Retinal pigment epithelial cell (primary cell): ENCODE results near the gene NOX4.
"Not testable (repeated sequence)": the region's sequence is repeated elsewhere in the genome, so short reads cannot be mapped to it uniquely, and the experiment has no call there.

ENCODE experiments used
- DNase-seq: peaks from one replicate; pipeline ENCODE4 v3.0.0-alpha.2; 2010; ENCODE audit warnings: low read depth
- H3K4me3 ChIP-seq: 2 replicates; pipeline ENCODE4 v1.5.1; 2011; ENCODE audit warnings: mild to moderate bottlenecking, low read length, control low read depth, moderate library complexity
- TF ChIP-seq, protein P1 (sequence below): conservative IDR thresholded peaks from 2 replicates; pipeline ENCODE4 v1.5.1; 2011; ENCODE audit warnings: low read depth, low read length, control low read depth, inconsistent platforms

The NOX4 gene

GRCh38 chr11:89421718-89422117, 69.5 kb downstream of the NOX4 start:
- TF ChIP-seq, protein P1, sequence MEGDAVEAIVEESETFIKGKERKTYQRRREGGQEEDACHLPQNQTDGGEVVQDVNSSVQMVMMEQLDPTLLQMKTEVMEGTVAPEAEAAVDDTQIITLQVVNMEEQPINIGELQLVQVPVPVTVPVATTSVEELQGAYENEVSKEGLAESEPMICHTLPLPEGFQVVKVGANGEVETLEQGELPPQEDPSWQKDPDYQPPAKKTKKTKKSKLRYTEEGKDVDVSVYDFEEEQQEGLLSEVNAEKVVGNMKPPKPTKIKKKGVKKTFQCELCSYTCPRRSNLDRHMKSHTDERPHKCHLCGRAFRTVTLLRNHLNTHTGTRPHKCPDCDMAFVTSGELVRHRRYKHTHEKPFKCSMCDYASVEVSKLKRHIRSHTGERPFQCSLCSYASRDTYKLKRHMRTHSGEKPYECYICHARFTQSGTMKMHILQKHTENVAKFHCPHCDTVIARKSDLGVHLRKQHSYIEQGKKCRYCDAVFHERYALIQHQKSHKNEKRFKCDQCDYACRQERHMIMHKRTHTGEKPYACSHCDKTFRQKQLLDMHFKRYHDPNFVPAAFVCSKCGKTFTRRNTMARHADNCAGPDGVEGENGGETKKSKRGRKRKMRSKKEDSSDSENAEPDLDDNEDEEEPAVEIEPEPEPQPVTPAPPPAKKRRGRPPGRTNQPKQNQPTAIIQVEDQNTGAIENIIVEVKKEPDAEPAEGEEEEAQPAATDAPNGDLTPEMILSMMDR: no peak
- H3K4me3 ChIP-seq: no peak overlapping the region
- no peak for DNase-seq

GRCh38 chr11:89420981-89421380, 70.2 kb downstream of the NOX4 start:
- H3K4me3 ChIP-seq: no peak overlapping the region
- no peak for DNase-seq
- TF ChIP-seq, protein P1: no peak

DNA sequence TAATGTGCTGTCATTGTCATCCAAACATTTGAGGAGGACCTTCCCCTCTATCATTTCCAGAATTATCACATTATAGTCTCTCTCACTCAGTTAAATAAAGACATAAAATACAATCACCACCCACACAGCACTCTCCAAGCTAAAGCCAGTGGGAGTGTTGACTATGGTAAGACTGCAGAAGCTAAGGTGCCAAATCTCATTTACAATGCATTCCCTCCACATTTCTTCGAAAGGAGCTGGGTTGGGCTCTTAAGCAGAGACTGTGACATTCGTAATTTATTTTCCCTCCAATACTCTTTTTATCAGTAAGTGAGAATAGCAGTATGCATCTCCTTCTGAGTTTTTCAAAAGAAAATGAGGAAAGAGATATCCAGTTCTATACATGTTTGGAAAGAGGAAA, 74.2 kb downstream of the NOX4 start:
- TF ChIP-seq, protein P1: no peak
- DNase-seq: no peak
- no peak overlapping the region for H3K4me3 ChIP-seq

- not testable (repeated sequence) for DNase-seq
Measured at GRCh38 chr11:89411112-89411511, 80.1 kb downstream of the NOX4 start.

GRCh38 chr11:89410666-89411065, 80.5 kb downstream of the NOX4 start:
- H3K4me3 ChIP-seq, DNase-seq: not testable (repeated sequence)

More at GRCh38 chr11:89411112-89411511, 80.1 kb downstream of the NOX4 start:
- not testable (repeated sequence) for H3K4me3 ChIP-seq

DNA sequence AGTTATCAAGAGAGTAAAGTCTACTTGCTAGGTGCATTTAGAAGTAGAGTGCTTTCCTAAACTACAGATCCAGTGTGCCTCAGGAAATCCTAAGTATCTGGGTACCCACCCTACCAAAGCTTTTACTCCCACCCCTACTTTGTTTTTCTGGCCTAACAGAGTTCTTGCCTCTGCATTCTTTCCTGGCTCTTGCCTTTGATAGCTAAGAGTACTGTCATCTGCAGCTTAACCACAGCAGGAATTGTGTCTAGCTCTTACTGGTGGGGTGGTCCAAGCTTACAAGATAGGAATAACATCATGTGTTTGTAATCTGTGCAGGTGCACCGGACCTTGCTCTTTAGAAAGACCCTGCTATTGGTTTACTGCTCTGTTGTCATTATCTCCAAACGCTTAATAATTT, 82.7 kb downstream of the NOX4 start:
- not testable (repeated sequence) for DNase-seq, H3K4me3 ChIP-seq

DNA sequence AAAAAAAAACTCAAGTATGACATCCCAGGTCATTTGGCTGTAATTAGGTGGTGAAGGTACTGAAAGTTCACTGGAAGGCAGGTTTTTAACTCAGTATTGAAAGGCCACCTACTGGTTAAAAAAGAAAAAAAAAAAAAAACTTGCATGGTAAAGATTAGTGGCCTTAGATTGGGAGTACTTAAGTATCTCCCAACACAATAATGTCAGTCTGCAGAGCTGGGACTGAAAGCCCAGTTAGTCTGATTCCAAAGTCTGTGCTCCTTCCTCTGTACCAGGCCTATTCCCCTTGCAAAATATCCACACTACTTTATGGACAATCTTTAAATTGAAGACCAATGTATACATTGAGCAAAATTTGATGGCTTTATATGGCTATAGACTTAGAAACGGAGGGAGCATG, 85.5 kb downstream of the NOX4 start:
- TF ChIP-seq, protein P1: peak; percentile 16
- DNase-seq: no peak
- no peak overlapping the region for H3K4me3 ChIP-seq

GRCh38 chr11:89391654-89392053, 99.5 kb downstream of the NOX4 start:
- DNase-seq: not testable (repeated sequence)

GRCh38 chr11:89387501-89387900, 103.7 kb downstream of the NOX4 start:
- DNase-seq, H3K4me3 ChIP-seq: not testable (repeated sequence)

More at GRCh38 chr11:89391654-89392053, 99.5 kb downstream of the NOX4 start:
- H3K4me3 ChIP-seq: not testable (repeated sequence)

GRCh38 chr11:89382986-89383385, 108.2 kb downstream of the NOX4 start:
- DNase-seq, H3K4me3 ChIP-seq: not testable (repeated sequence)

- no peak overlapping the region for H3K4me3 ChIP-seq
- DNase-seq: peak; percentile 91
- TF ChIP-seq, protein P1: no peak
Measured at GRCh38 chr11:89381094-89381493, 110.1 kb downstream of the NOX4 start.

DNA sequence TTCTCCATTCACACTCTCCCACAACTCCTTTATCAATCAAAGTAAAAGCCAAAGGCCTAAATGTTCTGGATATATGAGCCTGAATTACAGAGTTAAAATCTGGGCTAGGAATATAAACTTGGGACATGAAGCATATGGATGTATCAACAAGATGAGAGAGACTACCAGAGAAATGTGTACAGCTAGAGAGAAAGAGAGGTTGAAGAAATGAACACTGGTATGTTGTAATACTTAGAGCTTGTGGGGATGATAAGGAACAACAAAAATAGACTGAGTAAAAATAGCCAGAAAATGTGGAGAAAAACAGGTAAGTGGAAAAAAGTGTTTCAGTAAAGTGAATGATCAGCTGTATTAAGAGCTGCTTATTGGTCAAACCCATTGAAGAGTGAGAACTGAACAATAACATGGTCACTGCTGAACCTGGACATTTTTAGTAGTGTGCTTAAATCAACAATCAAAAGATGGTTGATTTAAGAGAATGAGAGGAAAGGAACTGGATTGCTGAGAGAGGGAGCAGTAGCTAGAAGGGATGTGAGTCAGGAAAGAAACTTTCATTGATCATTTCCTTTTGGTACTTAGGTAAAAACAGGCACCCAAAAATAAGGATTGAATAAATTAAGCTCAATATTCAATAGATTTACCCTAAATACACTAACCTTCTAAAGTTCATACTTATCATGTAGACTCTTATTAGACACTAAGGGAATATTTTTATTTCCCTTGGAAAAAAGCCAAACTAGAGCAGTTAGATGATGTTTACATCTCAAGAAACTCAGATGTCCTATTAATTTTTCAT, 111.0 kb downstream of the NOX4 start:
- not testable (repeated sequence) for DNase-seq, H3K4me3 ChIP-seq

DNA sequence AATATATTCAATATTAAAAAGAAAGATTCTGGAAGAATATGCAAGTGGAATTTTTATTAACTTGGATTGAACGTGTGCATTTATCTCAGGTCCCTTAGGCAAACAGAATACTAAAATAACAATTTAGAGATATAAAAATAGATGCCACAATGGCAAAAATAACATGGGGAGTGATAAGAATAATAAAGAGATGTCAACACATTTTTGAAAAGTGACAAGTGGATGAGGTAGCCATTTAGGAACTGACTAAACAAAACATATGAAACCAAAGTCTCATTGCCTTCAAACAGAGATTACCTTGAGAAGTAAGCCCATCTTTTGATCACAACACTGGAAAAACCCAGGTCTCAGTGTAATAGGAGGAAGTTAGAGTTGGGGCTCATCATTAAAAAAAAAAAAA, 112.2 kb downstream of the NOX4 start:
- DNase-seq, H3K4me3 ChIP-seq: not testable (repeated sequence)

GRCh38 chr11:89369356-89369755, 121.8 kb downstream of the NOX4 start:
- H3K4me3 ChIP-seq, DNase-seq: not testable (repeated sequence)
